SK-N-SH (cell line): ENCODE data around the gene OR5A1. TPM values are rescaled to one million over a fixed set of nuclear protein-coding genes. Genes with fewer than 3 reads are reported as not detected.

Experiments used
- CTCF ChIA-PET: fragments of 300-600, 350-600 bp; formaldehyde crosslinking; extraction: SDS; loops from one replicate; lab custom pipeline; 2021; lab: Yijun Ruan, JAX
- POLR2A ChIA-PET: fragments of 350-600 bp; sonication (Branson Sonifier 250); formaldehyde crosslinking; extraction: SDS; loops from one replicate; lab custom pipeline; 2020; ENCODE audit warnings: antibody characterized with exemption, inconsistent platforms; lab: Yijun Ruan, JAX
- DNase-seq: peaks from one replicate; pipeline ENCODE4 v3.0.0; 2012
- H2AFZ ChIP-seq: fragments of 200-600 bp; sonication (generic); 2 replicates; pipeline ENCODE4 v1.8.1; 2016; ENCODE audit warnings: antibody characterized with exemption, mild to moderate bottlenecking, low read depth
- H3F3A ChIP-seq: fragments of 200-600 bp; sonication (generic); replicated peaks from 2 replicates; pipeline ENCODE3; 2016; ENCODE audit warnings: antibody characterized with exemption, mild to moderate bottlenecking; ENCODE audit not compliant: insufficient read depth
- H3K27ac ChIP-seq, 2 experiments: fragments of 200-500 bp in 1 of 2; fragments of 200-600 bp in 1 of 2; sonication (Bioruptor generic) in 1 of 2; sonication (generic), shearing (Covaris generic) in 1 of 2; 2 replicates each; pipeline versions ENCODE4 v1.5.1 to v1.6.1; 2014 to 2016; ENCODE audit warnings: low read depth in 2 of 2, inconsistent platforms in 1 of 2, low read length in 1 of 2, mild to moderate bottlenecking in 1 of 2, mixed read lengths in 1 of 2
- H3K27me3 ChIP-seq: fragments of 200-600 bp; sonication (generic), shearing (Covaris generic); 2 replicates; pipeline ENCODE4 v1.6.1; 2016; ENCODE audit warnings: mixed run types; ENCODE audit not compliant: insufficient read depth
- H3K36me3 ChIP-seq, 2 experiments: fragments of 200-500 bp in 1 of 2; fragments of 200-600 bp in 1 of 2; sonication (Bioruptor generic) in 1 of 2; sonication (generic) in 1 of 2; replicated peaks in 1 of 2; 2 replicates each; pipeline versions ENCODE3 to v1.5.1; 2014 to 2016; ENCODE audit warnings: low read length in 1 of 2, mild to moderate bottlenecking in 1 of 2; ENCODE audit not compliant: insufficient read depth in 2 of 2, control insufficient read depth in 1 of 2
- H3K4me1 ChIP-seq, 2 experiments: fragments of 200-500 bp in 1 of 2; fragments of 200-600 bp in 1 of 2; sonication (Bioruptor generic) in 1 of 2; sonication (generic), shearing (Covaris generic) in 1 of 2; 2 replicates each; pipeline versions ENCODE4 v1.5.1 to v1.6.1; 2014 to 2016; ENCODE audit warnings: low read depth in 1 of 2, low read length in 1 of 2, mixed run types in 1 of 2; ENCODE audit not compliant: insufficient read depth in 2 of 2, control insufficient read depth in 1 of 2
- H3K4me2 ChIP-seq: fragments of 200-600 bp; sonication (generic), shearing (Covaris generic); 2 replicates; pipeline ENCODE4 v1.6.1; 2017; ENCODE audit warnings: mixed run types
- H3K4me3 ChIP-seq, 2 experiments: fragments of 200-500 bp in 1 of 2; fragments of 200-600 bp in 1 of 2; sonication (Bioruptor generic) in 1 of 2; sonication (generic), shearing (Covaris generic) in 1 of 2; 2 replicates each; pipeline versions ENCODE4 v1.5.1 to v1.8.1; 2014 to 2016; ENCODE audit warnings: low read depth in 2 of 2, inconsistent platforms in 1 of 2, low read length in 1 of 2, mild to moderate bottlenecking in 1 of 2, mixed read lengths in 1 of 2, moderate library complexity in 1 of 2
- H3K79me2 ChIP-seq: fragments of 200-600 bp; sonication (generic); 2 replicates; pipeline ENCODE4 v1.8.1; 2017; ENCODE audit warnings: mild to moderate bottlenecking; ENCODE audit not compliant: insufficient read depth
- H3K9ac ChIP-seq: fragments of 200-600 bp; sonication (generic); 2 replicates; pipeline ENCODE4 v1.6.1; 2017; ENCODE audit warnings: mixed run types
- H3K9me2 ChIP-seq: fragments of 200-600 bp; sonication (generic); 2 replicates; pipeline ENCODE4 v1.6.1; 2017; ENCODE audit warnings: mixed run types
- H3K9me3 ChIP-seq: fragments of 200-600 bp; sonication (generic); 2 replicates; pipeline ENCODE4 v1.6.1; 2017; ENCODE audit warnings: mixed run types, mild to moderate bottlenecking, moderate library complexity
- H4K20me1 ChIP-seq: fragments of 200-600 bp; sonication (generic); 2 replicates; pipeline ENCODE4 v1.6.1; 2017; ENCODE audit warnings: mild to moderate bottlenecking, mixed run types; ENCODE audit not compliant: insufficient read depth
- CHD2 ChIP-seq: fragments of 150-350 bp; IDR thresholded peaks from 2 replicates; pipeline ENCODE4 v1.6.1; 2018; ENCODE audit warnings: low read length; ENCODE audit not compliant: partially characterized antibody
- ELF1 ChIP-seq: IDR thresholded peaks from 2 replicates; pipeline ENCODE4 v1.4.0; 2012
- EZH2phosphoT487 ChIP-seq: fragments of 200-600 bp; sonication (generic); IDR thresholded peaks from 2 replicates; pipeline ENCODE4 v1.6.1; 2017; ENCODE audit warnings: low read depth, mixed run types, mild to moderate bottlenecking, antibody characterized with exemption, moderate library complexity, borderline replicate concordance
- FOXJ3 ChIP-seq: sonication (generic); formaldehyde crosslinking; IDR thresholded peaks from 2 replicates; pipeline ENCODE4 v1.5.1; 2020; ENCODE audit warnings: mild to moderate bottlenecking, missing genetic modification reagents
- FOXM1 ChIP-seq: IDR thresholded peaks from 2 replicates; pipeline ENCODE4 v1.4.0; 2012; ENCODE audit warnings: low read depth, mild to moderate bottlenecking
- GABPA ChIP-seq: IDR thresholded peaks from 2 replicates; pipeline ENCODE4 v1.4.0; 2012; ENCODE audit warnings: low read depth, mild to moderate bottlenecking
- MEF2A ChIP-seq: IDR thresholded peaks from 2 replicates; pipeline ENCODE4 v1.4.0; 2012; ENCODE audit warnings: low read depth, borderline replicate concordance
- MXI1 ChIP-seq: IDR thresholded peaks from 2 replicates; pipeline ENCODE4 v1.6.1; 2012; ENCODE audit warnings: mild to moderate bottlenecking, low read depth, low read length, improper control_type of control experiment
- NFIC ChIP-seq: IDR thresholded peaks from 2 replicates; pipeline ENCODE4 v1.4.0; 2012; ENCODE audit warnings: borderline replicate concordance
- NRF1 ChIP-seq: IDR thresholded peaks from 2 replicates; pipeline ENCODE4 v1.6.1; 2012; ENCODE audit warnings: low read depth, mild to moderate bottlenecking, low read length
- POLR2AphosphoS5 ChIP-seq: IDR thresholded peaks from 2 replicates; pipeline ENCODE4 v1.6.1; 2012; ENCODE audit warnings: low read depth, low read length
- RAD21 ChIP-seq: IDR thresholded peaks from 2 replicates; pipeline ENCODE4 v1.6.1; 2012; ENCODE audit warnings: mild to moderate bottlenecking, low read length
- RCOR1 ChIP-seq: fragments of 150-350 bp; IDR thresholded peaks from 2 replicates; pipeline ENCODE4 v1.6.1; 2017; ENCODE audit warnings: antibody characterized with exemption, low read length
- RFX5 ChIP-seq: IDR thresholded peaks from 2 replicates; pipeline ENCODE4 v1.6.1; 2012; ENCODE audit warnings: mild to moderate bottlenecking, improper control_type of control experiment, low read length
- RXRA ChIP-seq: IDR thresholded peaks from 2 replicates; pipeline ENCODE4 v1.4.0; 2012; ENCODE audit warnings: low read depth, mild to moderate bottlenecking, borderline replicate concordance
- SMC3 ChIP-seq: IDR thresholded peaks from 2 replicates; pipeline ENCODE4 v1.6.1; 2012; ENCODE audit warnings: low read depth, low read length, improper control_type of control experiment
- TAF1 ChIP-seq: IDR thresholded peaks from 2 replicates; pipeline ENCODE4 v1.6.1; 2012; ENCODE audit warnings: low read depth, mild to moderate bottlenecking, low read length, moderate library complexity, borderline replicate concordance
- TCF12 ChIP-seq: IDR thresholded peaks from 2 replicates; pipeline ENCODE4 v1.4.0; 2012
- YY1 ChIP-seq: IDR thresholded peaks from 2 replicates; pipeline ENCODE4 v1.4.0; 2012; ENCODE audit warnings: low read depth, mild to moderate bottlenecking
- WGBS: methylation state at CpG from one replicate; pipeline ENCODE4 v1.1.6; 2017; ENCODE audit warnings: low lambda C conversion rate; 5-methylcytosine and 5-hydroxymethylcytosine counted together
- polyA plus RNA-seq, 3 experiments: library from polyadenylated mRNA; depleted of rRNA; stranded (reverse); fragments of >200 nt; gene quantifications; 2 replicates each; pipeline ENCODE4 v1.2.3, GENCODE V29; 2012
- TF ChIP-seq, protein P1 (sequence below): fragments of 200-600 bp; sonication (generic); IDR thresholded peaks from 2 replicates; pipeline ENCODE4 v1.6.1; 2017; ENCODE audit warnings: antibody characterized with exemption, mild to moderate bottlenecking, moderate library complexity
- TF ChIP-seq, protein P2 (sequence below): IDR thresholded peaks from 2 replicates; pipeline ENCODE4 v1.4.0; 2012; ENCODE audit warnings: low read depth, borderline replicate concordance
- TF ChIP-seq, protein P3 (sequence below): IDR thresholded peaks from 2 replicates; pipeline ENCODE4 v1.6.1; 2012; ENCODE audit warnings: mild to moderate bottlenecking, low read depth, low read length, moderate library complexity

The OR5A1 gene
- polyA plus RNA-seq, 1 of the 3 experiments (the other 2 are of a cell fraction): not detected

DNA sequence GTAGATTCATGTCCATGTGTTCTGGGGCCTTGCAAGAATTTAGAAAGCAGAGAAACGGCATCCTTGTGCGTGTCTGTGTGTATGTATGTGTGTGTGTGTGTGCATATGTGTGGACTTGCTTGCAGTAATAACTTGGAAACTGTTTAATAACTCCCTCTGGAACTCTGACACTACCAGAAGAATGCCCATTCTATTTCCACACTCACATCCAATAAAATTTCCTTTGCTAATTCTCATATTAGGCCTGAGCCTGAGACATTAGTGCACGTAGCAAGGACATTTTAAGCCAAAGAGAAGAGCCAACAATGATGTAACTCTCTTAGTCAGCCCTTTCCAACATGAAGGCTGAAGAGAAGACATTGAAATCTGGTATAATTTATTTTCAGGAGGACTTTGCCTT, 23.6 kb downstream of the OR5A1 start:
- H3K9me3 ChIP-seq: no peaks in the 10 kb centered on the region
- peaks cover 6% of the 10 kb centered on the region; the same call in 1 of the 2 replicates for H3K27me3 ChIP-seq
- WGBS: 0% methylated on average over 3 of the region's 3 CpGs
- no peak overlapping the region for H3K9ac ChIP-seq
- no peak overlapping the region for H3K4me3 ChIP-seq
- H3K79me2 ChIP-seq: no peaks in the 10 kb centered on the region
- H3K36me3 ChIP-seq: no peaks in the 10 kb centered on the region
- ChIA-PET CTCF (interaction anchor here (0.6 kb wide), 1 partner anchor 78 kb away, joined by 3 read pairs; no protein-coding TSS in a partner anchor), POLR2A (no interaction called here)
- no peaks in the 10 kb centered on the region for H3F3A ChIP-seq
- H4K20me1 ChIP-seq: no peaks in the 10 kb centered on the region
- TF ChIP-seq TAF1: no peak
- no peak for TF ChIP-seq SMC3
- TF ChIP-seq NRF1: no peak
- no peak for TF ChIP-seq TCF12
- TF ChIP-seq RAD21: no peak
- no peak for TF ChIP-seq GABPA
- TF ChIP-seq, protein P1, sequence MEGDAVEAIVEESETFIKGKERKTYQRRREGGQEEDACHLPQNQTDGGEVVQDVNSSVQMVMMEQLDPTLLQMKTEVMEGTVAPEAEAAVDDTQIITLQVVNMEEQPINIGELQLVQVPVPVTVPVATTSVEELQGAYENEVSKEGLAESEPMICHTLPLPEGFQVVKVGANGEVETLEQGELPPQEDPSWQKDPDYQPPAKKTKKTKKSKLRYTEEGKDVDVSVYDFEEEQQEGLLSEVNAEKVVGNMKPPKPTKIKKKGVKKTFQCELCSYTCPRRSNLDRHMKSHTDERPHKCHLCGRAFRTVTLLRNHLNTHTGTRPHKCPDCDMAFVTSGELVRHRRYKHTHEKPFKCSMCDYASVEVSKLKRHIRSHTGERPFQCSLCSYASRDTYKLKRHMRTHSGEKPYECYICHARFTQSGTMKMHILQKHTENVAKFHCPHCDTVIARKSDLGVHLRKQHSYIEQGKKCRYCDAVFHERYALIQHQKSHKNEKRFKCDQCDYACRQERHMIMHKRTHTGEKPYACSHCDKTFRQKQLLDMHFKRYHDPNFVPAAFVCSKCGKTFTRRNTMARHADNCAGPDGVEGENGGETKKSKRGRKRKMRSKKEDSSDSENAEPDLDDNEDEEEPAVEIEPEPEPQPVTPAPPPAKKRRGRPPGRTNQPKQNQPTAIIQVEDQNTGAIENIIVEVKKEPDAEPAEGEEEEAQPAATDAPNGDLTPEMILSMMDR: no peak
- no peak for TF ChIP-seq ELF1
- TF ChIP-seq, protein P2, sequence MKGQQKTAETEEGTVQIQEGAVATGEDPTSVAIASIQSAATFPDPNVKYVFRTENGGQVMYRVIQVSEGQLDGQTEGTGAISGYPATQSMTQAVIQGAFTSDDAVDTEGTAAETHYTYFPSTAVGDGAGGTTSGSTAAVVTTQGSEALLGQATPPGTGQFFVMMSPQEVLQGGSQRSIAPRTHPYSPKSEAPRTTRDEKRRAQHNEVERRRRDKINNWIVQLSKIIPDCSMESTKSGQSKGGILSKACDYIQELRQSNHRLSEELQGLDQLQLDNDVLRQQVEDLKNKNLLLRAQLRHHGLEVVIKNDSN: no peak
- no peak for TF ChIP-seq RFX5
- TF ChIP-seq FOXM1: no peak
- no peak for TF ChIP-seq YY1
- TF ChIP-seq MEF2A: no peak
- TF ChIP-seq RCOR1: no peak
- TF ChIP-seq CHD2: no peak
- TF ChIP-seq FOXJ3 (CRISPR knock-in tag): no peak
- no peak for TF ChIP-seq POLR2AphosphoS5
- no peak for TF ChIP-seq NFIC
- H3K9me2 ChIP-seq: no peaks in the 10 kb centered on the region
- no peak overlapping the region for H2AFZ ChIP-seq
- no peaks in the 10 kb centered on the region for H3K4me1 ChIP-seq
- H3K27ac ChIP-seq: no peak overlapping the region
- DNase-seq: no peak
- H3K4me2 ChIP-seq: no peak overlapping the region

DNA sequence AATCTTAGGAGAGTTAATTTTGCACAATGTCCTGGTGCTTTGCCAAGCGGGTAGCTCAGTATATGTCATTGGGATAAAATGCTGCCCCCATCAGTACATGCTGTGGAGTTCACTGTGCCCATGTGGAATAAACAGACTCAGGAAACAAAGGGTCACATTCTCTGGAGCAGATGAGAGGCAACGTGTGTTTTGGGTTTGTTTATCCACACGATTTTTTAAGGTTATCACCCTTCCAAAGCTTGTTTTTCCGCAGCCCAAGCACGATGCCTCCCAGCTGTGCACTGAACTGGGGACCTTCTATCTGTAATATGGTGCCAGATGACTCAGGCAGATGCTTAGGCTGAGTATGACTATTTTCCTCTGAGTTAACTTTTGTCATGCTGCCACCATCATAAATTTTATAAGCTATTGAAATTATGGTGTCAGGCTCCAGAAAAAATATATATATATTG, 26.9 kb downstream of the OR5A1 start:
- Histone ChIP-seq H3K9me3 (no peaks in the 10 kb centered on the region), H3K9me2 (no peaks in the 10 kb centered on the region), H3K9ac (no peak overlapping the region), H2AFZ (no peak overlapping the region), H3K27ac (no peak overlapping the region), H3K79me2 (no peaks in the 10 kb centered on the region), H3K4me3 (no peak overlapping the region), H3K4me2 (no peak overlapping the region), H4K20me1 (no peaks in the 10 kb centered on the region), H3K4me1 (no peaks in the 10 kb centered on the region), H3K27me3 (peaks cover 6% of the 10 kb centered on the region; the same call in 1 of the 2 replicates), H3K36me3 (no peaks in the 10 kb centered on the region), H3F3A (no peaks in the 10 kb centered on the region)
- DNase-seq: no peak
- TF ChIP-seq NRF1 (no peak), RXRA (no peak), RFX5 (no peak), TAF1 (no peak), MXI1 (no peak), EZH2phosphoT487 (no peak), FOXM1 (no peak)
- TF ChIP-seq, protein P2: no peak
- TF ChIP-seq, protein P3, sequence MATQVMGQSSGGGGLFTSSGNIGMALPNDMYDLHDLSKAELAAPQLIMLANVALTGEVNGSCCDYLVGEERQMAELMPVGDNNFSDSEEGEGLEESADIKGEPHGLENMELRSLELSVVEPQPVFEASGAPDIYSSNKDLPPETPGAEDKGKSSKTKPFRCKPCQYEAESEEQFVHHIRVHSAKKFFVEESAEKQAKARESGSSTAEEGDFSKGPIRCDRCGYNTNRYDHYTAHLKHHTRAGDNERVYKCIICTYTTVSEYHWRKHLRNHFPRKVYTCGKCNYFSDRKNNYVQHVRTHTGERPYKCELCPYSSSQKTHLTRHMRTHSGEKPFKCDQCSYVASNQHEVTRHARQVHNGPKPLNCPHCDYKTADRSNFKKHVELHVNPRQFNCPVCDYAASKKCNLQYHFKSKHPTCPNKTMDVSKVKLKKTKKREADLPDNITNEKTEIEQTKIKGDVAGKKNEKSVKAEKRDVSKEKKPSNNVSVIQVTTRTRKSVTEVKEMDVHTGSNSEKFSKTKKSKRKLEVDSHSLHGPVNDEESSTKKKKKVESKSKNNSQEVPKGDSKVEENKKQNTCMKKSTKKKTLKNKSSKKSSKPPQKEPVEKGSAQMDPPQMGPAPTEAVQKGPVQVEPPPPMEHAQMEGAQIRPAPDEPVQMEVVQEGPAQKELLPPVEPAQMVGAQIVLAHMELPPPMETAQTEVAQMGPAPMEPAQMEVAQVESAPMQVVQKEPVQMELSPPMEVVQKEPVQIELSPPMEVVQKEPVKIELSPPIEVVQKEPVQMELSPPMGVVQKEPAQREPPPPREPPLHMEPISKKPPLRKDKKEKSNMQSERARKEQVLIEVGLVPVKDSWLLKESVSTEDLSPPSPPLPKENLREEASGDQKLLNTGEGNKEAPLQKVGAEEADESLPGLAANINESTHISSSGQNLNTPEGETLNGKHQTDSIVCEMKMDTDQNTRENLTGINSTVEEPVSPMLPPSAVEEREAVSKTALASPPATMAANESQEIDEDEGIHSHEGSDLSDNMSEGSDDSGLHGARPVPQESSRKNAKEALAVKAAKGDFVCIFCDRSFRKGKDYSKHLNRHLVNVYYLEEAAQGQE: no peak
- 4% methylated on average over 5 of the region's 5 CpGs for WGBS
- CTCF ChIA-PET: no interaction called here
- POLR2A ChIA-PET: no interaction called here
